HG03342 (cell line): ENCODE data around the gene CD274.
"Not testable (repeated sequence)": the region's sequence is repeated elsewhere in the genome, so short reads cannot be mapped to it uniquely, and the experiment has no call there.

Source experiments
- ATAC-seq: cut with Tn5 transposase; IDR thresholded peaks from one replicate; pipeline ENCODE4 v1.9.1; 2021; ENCODE audit warnings: mild to moderate bottlenecking, moderate library complexity; ENCODE audit not compliant: unreplicated experiment

Gene CD274

DNA sequence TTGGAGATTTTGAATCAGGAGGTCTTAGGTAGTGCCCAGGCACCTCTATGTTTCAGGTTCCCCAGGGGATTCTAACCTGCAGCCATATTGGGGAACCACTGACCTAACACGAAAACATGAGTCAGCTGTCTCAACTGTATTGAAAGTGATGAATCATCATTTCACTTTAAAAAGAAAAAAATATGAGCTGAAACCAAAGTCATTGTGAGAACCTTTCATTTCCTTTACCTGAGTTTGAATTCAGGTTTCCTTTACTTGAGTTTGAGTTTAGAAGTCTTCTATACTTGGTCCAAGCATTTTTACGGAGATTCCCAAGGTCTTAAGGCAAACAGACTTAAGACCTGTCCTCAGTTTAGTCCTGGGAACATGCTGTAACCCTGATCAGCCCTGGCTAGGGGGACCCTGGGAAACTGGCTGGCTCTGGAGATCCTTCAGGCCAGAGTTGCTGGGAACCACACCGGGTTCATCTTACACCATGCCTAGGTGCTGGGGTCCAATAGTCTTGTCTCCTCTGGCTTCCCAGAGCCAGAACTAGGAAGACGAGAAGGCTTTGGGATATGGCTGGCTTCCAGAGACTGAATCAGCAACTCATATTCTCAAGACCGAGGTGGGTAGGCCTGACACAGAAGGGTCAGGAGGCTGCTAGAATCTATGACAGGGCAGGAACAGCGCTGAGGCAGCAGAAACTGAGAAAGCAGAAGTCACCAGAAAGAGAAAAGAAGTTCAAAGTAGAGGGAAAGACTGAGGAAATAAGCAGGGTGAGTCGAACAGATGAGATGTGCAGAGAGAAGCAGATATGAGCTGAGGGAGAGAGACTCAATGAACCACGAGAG is 43.6 kb downstream of the CD274 start:
- ATAC-seq = peak; percentile 84

DNA sequence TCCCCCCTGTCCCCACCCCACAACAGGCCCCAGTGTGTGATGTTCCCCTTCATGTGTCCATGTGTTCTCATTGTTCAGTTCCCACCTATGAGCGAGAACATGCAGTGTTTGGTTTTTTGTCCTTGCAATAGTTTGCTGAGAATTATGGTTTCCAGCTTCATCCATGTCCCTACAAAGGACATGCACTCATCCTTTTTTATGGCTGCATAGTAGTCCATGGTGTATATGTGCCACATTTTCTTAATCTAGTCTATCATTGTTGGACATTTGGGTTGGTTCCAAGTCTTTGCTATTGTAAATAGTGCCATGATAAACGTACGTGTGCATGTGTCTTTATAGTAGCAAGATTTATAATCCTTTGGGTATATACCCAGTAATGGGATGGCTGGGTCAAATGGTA is 44.4 kb downstream of the CD274 start:
- not testable (repeated sequence) for ATAC-seq

DNA sequence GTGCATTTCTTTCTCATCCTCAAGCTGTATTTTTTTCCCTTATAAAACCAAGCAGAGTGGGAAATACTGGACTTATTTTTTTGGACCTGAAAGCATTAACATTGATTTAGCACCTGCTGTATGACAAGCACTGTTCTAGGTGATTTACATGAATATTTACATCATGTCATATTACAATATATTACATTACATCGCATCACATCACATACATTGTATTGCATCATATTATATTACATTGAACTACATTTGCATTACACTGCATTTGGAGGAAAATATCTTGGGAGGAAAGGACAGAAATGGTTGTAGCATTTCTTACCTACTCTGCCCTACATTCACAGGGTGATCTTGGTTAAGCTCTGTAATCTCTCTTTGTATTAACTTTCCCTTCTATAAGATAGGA is 48.8 kb downstream of the CD274 start:
- ATAC-seq = no peak

DNA sequence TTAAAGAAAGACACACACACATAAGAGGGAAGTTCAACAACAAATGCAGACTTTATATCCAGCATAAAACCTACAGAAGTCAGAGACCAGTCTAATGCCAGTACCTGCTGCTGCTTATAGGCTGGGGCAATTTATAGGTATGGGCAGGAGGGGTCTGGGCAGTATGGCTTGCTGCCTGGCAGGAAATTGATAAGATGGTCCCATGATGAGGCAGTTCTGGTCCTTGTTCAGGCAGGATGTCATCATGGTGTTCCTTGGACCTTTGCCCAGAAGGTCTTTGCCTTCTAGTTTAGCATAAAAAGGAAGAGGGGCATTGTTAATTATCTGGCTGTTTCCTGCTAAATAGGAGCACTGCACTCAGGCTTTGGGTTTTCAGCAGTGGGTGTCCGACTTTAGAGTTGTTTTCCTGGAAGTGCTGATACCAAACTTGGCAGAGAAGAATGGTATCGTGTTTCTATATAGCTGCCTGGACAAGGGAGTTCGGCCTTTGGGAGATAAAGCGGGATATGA is 49.6 kb downstream of the CD274 start:
- no peak for ATAC-seq

DNA sequence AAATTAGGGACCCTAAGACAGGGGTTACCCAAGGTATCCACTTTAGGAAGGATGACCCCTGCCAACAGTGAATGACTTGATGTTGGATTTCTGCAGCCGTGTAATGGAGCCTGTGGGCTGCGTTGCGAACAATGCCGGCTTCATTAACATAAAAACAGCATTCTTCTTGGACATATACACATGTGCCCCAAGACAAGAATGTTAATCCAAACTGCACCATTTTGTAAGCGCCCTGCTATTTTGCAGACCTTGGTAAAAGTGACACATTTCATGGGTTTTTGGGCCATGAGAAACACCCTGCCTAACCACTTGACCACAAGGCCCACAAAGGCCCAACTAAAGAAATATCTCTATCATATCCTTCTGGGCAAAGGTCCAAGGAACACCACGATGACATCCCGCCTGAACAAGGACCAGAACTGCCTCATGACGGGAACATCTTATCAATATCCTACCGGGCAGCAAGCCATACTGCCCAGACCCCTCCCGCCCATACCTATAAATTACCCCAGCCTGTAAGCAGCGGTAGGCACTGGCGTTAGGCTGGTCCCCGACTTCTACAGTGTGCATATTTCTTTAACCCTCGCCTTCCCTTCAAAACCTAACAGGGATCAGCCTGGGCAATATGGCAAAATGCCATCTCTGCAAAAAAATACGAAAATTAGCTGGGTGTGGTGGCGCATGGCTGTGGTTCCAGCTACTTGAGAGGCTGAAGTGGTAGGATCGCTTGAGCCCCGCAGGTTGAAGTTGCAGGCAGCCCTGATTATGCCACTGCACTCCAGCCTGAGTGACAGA is 50.3 kb downstream of the CD274 start:
- ATAC-seq = no peak

DNA sequence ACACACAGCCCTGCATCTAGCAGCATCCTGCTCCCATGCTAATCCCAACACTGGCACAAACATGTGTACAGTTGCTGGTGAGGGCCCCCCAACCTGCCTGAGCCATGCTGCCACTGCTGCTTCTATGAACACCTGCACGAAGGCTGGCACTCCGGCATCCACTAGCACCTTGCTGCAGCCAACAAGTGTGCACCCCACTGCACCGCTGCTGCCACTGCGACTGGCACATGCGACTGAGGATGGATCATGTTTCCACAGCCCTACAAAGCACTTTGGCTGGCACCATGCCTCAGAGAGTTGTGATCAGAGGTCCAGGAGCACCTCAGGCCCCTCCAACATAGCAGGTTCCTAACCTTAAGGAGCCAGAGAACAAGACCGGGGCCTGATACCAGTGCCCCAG is 52.2 kb downstream of the CD274 start:
- no peak for ATAC-seq

DNA sequence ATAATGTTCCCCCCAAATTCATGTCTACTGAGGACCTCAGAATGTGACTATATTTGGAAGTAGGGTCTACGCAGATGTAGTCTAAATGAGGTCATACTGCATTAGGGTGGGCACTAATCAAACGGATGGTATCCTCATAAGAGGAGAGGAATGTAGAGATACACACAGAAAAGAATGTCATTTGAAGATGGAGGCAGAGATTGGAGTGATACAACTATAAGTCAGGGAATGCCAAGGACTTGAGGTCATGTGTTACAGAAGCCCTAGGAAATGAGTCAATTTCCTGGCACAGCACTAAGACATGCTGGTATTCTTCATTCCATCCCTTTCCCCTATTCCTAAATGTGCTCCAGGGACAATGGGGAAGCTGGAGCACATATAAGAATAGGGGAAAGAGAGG is 59.2 kb downstream of the CD274 start:
- ATAC-seq = no peak

DNA sequence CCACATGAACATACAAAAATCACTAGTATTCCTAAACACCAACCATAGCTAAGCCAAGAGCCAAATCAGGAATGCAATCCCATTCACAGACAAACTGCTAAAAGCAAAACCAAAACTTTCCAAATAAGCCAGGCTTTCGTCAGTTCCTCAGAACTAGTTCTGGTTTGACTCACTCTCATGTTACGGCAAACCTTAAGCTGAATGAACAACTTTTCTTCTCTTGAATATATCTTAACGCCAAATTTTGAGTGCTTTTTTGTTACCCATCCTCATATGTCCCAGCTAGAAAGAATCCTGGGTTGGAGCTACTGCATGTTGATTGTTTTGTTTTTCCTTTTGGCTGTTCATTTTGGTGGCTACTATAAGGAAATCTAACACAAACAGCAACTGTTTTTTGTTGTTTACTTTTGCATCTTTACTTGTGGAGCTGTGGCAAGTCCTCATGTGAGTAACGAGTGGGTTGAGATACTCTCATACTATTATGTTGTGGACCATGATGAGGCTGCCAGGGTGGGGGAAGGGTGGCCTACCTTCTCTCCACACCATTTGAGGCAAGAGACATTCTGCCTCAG is 60.1 kb downstream of the CD274 start, which contains the start of gene PDCD1LG2:
TSS of gene PDCD1LG2 (plus strand) at position 172 of the 572 bp plus-strand sequence. CDS start 12,016 bp downstream, outside the sequence.
- ATAC-seq = peak; percentile 75

DNA sequence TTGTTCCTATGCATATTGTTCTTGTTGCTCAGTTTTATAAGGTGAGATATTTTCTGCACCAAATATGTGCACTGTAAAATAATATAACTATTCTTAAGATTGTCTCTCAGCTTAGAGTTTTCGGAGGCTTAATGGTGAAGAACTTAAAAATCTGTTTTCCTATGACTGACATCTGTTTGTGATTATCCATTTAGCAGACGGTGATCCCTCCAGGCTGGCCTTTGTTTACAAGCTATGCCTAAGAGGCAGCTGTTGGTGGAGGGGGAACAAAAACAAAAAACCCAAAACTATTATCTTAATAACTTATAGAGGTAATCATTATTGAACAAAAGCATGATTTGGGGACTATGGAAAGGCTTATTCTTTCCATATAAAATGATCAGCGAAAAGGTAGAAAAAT is 60.6 kb downstream of the CD274 start:
- no peak for ATAC-seq

DNA sequence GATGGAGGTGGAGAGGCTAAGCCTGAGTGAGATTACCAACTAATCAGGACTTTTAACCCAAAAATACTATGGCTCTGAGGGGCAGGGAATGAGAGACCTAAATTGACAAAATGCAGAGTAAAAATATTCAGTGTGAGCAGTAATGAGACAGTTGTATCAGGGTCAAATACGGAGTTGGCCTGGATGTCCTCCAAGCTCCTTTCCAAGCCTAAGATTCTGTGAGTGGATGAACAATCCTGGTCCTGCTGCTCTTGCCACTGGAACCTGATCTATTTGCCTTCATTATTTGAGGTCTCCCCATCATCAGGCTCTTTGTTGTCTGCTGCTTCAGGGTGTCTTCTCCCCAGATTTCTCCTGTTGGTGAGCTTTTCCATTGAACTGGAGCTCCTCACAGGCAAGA is 61.1 kb downstream of the CD274 start:
- ATAC-seq = no peak

DNA sequence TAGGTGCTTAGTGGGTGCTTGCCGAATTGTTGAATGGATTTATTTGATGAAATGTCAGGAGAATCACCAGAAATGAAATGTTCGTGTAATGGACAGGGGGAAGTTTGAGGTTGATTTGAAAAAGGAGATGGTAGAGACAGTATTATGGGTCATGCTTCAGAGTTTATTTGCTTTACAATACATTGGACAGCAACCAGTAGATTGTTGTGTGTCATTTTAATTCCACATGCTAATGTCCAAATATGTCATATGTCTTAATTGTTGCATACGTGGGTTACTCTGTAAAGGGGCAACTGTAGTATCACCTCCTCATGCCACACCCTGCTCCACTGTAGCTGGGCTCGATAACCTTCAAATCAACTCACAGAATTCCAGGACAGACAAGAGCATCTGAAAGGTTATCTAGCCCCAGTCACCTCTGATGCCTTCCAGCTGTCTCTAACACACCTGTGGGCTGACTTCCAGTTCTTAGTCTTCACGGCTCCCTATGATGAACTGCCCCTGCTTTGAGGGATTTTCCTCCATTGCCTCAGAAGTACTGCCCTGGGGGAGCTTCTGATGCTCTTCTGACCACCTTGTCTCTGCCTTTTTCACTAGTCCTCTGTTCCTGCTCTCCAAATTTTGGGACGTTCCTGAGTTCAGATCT is 61.7 kb downstream of the CD274 start:
- no peak for ATAC-seq

DNA sequence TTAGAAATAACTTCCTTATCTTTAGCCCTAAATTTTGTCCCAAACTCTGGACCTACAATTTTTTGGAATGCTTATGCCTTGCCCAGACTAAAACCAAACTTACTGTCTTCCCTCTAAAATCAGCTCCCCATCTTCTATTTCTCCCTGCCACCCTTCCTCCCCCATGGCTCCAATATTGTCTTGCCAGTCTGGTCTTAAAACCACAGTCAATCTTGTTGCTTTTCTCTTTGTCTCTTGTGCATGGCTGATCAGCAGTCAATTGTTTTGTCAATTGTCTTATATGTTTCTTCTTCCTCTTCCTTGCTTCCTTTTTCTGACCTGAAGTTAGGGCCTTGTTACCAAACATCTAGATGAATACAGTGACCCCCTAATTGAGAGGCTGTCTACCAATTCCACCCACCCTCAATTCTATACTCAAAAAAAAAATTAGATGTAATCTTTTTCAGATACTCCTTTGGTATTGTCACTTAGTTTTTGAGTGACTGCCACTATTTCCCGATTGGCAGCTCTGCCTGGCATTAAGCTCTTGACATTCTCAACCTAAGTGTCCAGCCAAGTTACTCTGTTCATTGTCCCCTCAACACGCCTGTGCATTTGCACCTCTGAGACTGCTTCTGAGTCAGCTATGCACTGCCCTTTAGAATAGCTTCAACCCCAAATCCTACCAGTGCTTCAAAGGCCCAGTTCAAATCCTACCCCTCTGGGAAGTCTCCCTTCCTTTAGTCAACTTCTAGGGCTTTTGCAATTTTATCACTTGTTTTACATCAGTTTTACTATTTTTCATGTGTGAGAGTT is 62.5 kb downstream of the CD274 start:
- no peak for ATAC-seq

DNA sequence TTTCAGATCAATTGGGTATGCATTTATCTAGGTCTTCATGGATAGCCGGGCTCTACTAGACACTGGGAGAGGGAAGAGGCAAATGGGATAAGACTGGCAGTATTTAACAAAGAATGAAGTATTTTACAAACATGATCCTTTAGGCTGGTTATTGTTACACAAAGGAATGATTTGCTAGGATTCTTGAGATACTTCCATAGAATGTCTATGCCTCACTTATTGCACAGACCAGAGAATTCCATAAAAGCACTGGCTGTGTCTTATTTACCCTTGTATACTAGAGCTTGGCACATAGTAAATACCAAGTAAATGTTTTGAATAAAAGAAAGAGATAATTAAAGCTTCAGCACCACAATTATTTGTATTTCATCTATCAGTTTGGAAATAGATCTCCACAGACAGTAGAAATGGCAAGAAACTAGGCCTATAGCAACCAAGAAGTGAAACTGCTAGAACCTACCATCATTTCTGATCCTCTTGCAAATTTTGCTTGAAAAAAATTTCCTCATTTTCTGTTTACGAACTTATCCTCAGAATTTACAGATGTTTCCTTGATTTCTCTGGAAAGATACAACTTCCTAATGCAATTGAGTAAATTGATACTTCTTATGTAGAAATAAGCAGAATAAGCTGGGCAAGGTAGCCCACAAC is 63.7 kb downstream of the CD274 start:
- ATAC-seq = no peak

DNA sequence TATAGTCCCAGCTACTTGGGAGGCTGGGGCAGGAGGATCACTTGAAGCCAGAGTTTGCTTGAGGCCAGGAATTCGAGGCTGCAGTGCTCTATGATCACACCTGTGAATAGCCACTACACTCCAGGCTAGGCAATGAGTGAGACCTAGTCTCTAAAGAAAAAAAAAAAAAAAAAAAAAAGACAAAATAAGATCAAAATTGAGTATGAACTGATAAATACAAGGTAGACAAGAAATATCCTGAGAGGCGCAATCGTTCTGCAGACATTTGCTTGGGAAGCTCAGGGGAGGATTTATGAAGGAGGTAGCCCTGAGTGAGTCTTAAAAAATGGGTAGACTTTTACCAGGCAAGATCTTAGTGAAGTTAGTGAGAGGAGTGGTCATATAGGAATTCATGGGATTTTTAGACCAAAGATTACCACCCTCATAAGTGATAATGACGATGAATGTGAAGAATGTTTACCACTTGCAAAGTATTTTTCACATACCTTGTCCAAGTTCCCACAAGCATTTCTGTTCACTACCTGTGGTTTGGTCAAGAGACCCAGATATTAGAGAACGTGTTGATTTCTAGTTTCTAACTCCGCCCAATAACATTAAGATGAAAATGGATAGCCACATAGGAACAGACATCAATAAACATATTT is 64.4 kb downstream of the CD274 start:
- ATAC-seq = no peak

DNA sequence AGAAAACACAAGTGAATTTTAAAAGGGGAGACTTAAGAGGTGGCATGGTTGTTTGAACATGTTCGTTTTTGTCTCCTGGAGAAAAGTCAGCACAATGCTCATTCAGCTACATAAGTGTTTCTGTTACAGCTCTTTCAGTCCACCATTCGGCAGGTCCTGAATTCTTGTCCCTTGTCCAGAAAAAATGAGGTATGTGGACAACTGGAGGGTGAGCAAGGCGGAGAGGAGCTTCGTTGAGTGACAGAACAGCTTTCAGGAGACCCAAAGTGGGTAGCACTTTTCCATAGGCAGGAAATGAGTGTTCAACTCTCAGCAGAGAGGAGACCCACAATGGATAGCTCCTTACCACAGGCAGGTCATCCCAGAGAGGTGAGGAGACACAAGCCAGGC is 64.9 kb downstream of the CD274 start:
- ATAC-seq = no peak

DNA sequence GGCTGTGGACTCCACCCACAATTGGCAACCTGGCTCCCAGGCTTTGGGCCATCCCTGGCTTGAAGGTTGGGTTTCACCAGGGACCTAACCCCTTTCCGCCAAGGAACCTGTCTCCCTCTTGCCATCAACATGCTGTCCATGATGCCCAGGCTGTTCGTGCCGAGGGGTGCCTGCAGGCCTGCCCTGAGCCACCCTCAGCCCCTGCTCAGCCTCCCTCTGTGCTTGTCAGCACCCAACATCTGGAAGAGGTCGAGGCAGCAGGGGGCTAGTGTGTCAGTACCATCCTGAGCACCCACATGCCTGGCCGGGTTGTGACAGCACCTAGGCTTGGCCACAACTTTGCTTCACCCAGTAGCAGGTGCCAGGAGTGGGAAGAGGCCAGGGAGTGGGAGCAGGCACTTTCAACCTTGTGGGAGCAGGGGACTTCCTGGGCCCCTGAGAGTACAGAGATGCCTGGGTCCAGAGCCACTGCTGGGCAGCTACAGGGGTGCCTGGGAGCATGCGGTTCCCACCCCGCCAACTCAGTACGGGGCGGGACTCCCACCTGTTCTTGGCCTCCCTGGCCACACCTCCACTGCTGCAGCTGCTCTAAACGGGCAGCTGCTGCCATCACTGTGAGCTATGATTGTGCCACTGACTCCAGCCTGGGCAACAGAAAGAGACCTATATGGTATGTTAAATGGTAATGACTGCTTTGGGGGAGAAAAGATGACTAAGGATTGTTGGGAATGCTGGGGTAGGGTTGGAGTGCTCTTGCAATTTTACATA is 66.3 kb downstream of the CD274 start:
- no peak for ATAC-seq

DNA sequence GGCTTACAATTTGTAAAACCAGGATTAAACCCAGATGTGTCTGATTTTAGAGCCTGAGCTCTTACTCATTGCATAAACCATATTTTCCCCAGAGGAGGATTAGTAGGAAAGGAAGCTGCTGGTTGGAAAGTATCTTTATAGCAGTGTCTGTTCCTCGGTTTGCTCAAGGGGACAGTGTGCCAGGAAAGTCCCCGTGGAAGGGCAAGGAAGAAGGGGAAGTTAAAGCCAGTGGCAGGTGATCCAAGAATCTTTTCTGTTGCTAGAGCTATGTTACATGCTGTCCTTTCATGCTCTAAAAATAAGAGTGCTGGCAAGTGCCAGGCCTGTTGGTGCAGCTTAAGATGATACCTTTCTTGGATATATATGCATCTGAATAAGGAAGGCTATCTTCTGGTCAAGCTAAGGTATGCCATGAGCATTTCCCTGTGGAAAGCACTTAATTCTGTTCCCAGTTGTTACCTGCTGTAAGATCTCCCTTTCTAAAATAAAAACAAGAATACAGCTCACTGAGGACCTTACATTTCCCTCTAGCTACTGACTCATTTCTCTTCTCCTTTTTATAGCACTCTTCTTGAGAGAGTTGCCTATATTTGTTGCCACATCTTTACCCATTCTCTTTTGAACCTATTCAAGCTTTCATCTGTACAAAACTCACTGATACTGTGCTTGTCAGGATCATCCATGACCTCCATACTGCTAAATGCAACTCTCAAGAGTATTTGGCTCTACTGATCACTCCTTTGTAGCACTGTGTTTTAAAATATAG is 68.0 kb downstream of the CD274 start:
- peak; percentile 54 for ATAC-seq

DNA sequence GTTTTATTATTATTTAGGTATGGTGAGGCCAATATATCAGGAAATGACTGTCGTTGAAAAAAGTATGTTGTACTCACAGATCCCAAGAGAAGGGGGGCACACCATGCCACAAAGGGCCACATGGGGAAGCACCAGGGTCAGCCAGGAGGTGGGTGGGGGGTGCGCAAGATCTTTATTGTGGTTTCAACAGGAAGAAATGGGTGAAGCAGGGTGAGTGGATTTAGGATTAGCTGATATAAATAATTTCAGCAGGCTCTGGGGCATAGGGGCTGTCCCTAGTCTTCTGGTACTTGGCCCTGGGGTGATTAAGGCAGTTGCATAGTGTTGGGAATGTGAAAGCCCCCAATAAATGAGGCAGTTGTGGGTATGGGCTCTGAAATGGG is 68.6 kb downstream of the CD274 start:
- ATAC-seq = peak; percentile 27
